ENCODE results near the gene SLC18A2.

GRCh38 chr10:117268907-117269306 is 28.0 kb downstream of the SLC18A2 start:
- TF ChIP-seq CTCF (IDR thresholded peaks at IDR 0.05), result no peak
- no peak for TF ChIP-seq POLR2AphosphoS5 (IDR thresholded peaks at IDR 0.05)
- no peak for TF ChIP-seq POLR2A (IDR thresholded peaks at IDR 0.05)

All from prostate gland (tissue), 2 donors.